Erythroblast (primary cell): Measurements from ENCODE around the gene DIP2C.

Source experiments
- GATA1 ChIP-seq: IDR thresholded peaks from 2 replicates; pipeline ENCODE4 v1.6.1; 2011; ENCODE audit warnings: low read depth, mild to moderate bottlenecking, control low read depth, low read length, moderate library complexity
- POLR2A ChIP-seq: IDR thresholded peaks from 2 replicates; pipeline ENCODE4 v1.6.1; 2011; ENCODE audit warnings: mild to moderate bottlenecking, low read length

DNA sequence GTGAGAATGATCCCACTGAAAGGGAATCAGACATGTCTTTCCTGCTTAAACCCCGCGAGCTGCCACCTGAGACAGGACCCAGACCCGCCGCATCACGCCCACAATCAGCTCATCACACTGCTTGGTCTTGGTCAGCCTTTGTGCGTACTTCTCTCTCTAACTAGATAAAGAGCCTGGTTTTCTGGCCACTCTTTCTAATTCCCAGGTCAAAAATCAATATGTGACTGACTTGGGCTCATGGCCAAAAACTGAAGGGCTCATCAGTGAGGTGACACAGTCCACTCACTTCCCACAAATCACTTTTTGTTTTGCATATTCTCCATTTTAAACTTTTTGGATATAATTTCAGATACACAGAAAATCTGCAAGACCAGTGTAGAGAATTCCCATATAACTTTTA is 247.3 kb downstream of the DIP2C start:
- TF ChIP-seq POLR2A: no peak
- TF ChIP-seq GATA1: no peak
